ENCODE results near the gene PRSS8.

Gene PRSS8

GRCh38 chr16:31089199-31089598, 46.3 kb downstream of the PRSS8 start:
- ChIA-PET CTCF (interaction anchor here (0.7 kb wide), 1 partner anchor 105 kb away, joined by 3 read pairs; no protein-coding TSS in a partner anchor), POLR2A (interaction anchor here (1.1 to 1.4 kb wide), 2 partner anchors 13 to 15 kb away, joined by 3 read pairs; partner anchors contain the start of genes ZNF646 and ZNF668)
- TF ChIP-seq BHLHE40 (IDR thresholded peaks at IDR 0.05; ENCODE audit: borderline replicate concordance), result no peak
- no peak for TF ChIP-seq TARDBP (IDR thresholded peaks at IDR 0.05)
- TF ChIP-seq CTBP1 (IDR thresholded peaks at IDR 0.05; ENCODE audit: borderline replicate concordance), result no peak
- TF ChIP-seq ZNF384 (IDR thresholded peaks at IDR 0.05), result no peak
- no peak for TF ChIP-seq HDGF (IDR thresholded peaks at IDR 0.05; ENCODE audit: borderline replicate concordance)
- no peak for TF ChIP-seq PKNOX1 (IDR thresholded peaks at IDR 0.05)
- TF ChIP-seq NFRKB (IDR thresholded peaks at IDR 0.05), result no peak
- no peak for TF ChIP-seq ELF4 (IDR thresholded peaks at IDR 0.05)
- no peak for TF ChIP-seq LEF1 (IDR thresholded peaks at IDR 0.05; ENCODE audit: borderline replicate concordance)
- no peak for DNase-seq (ENCODE audit: extremely low spot score)

- ChIA-PET CTCF (no interaction called here), POLR2A (interaction anchor here (1.1 to 1.4 kb wide), 2 partner anchors 13 to 15 kb away, joined by 3 read pairs; partner anchors contain the start of genes ZNF646 and ZNF668)
- DNase-seq (ENCODE audit: extremely low spot score), result no peak
- no peak for TF ChIP-seq BHLHE40 (IDR thresholded peaks at IDR 0.05; ENCODE audit: borderline replicate concordance)
- no peak for TF ChIP-seq SUZ12 (IDR thresholded peaks at IDR 0.05)
- no peak for TF ChIP-seq ARNT (IDR thresholded peaks at IDR 0.05)
- TF ChIP-seq ELF4 (IDR thresholded peaks at IDR 0.05), result no peak
- TF ChIP-seq FOXM1 (IDR thresholded peaks at IDR 0.05; ENCODE audit: borderline replicate concordance), result no peak
- TF ChIP-seq FOXK2 (IDR thresholded peaks at IDR 0.05), result no peak
- TF ChIP-seq ZNF384 (IDR thresholded peaks at IDR 0.05), result no peak
- no peak for TF ChIP-seq HDGF (IDR thresholded peaks at IDR 0.05; ENCODE audit: borderline replicate concordance)
Measured at GRCh38 chr16:31088459-31089183, 46.9 kb downstream of the PRSS8 start, which contains the start of gene PRSS53. Gene PRSS53 (minus strand): TSS chr16:31088943. CDS start chr16:31088809, 134 bp downstream.

DNA sequence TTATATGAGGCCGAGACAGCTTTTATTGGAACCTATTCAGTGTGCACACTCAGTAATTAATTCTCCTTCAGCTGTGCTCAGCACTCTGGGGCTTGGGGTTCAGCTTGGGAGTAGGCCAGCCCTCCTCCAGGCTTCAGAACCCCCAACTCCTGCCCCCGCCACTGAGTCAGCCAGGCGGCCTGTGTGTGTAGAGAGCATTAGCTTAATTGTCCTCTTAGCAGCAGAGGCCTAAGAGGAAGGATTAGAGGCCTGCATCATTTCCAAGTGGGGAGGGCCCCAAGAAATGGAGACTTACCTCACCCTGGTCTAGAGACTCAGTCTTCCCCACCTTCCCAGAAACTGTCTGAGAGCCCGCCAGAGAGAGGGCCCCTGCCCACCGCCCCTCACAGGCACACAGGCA, 47.6 kb downstream of the PRSS8 start:
- CTCF ChIA-PET, result no interaction called here
- DNase-seq (ENCODE audit: extremely low spot score), result no peak
- no peak for TF ChIP-seq HDGF (IDR thresholded peaks at IDR 0.05; ENCODE audit: borderline replicate concordance)
- no peak for TF ChIP-seq PKNOX1 (IDR thresholded peaks at IDR 0.05)
- TF ChIP-seq NFRKB (IDR thresholded peaks at IDR 0.05), result no peak
- TF ChIP-seq SP1 (IDR thresholded peaks at IDR 0.05), result no peak
- no peak for TF ChIP-seq BHLHE40 (IDR thresholded peaks at IDR 0.05; ENCODE audit: borderline replicate concordance)
- no peak for TF ChIP-seq L3MBTL2 (conservative IDR thresholded peaks at IDR 0.05)
- TF ChIP-seq TARDBP (IDR thresholded peaks at IDR 0.05), result no peak
- TF ChIP-seq FOXA1 (IDR thresholded peaks at IDR 0.05), result no peak
- no peak for TF ChIP-seq ARNT (IDR thresholded peaks at IDR 0.05)
- TF ChIP-seq LEF1 (IDR thresholded peaks at IDR 0.05; ENCODE audit: borderline replicate concordance), result no peak
- TF ChIP-seq FOXK2 (IDR thresholded peaks at IDR 0.05), result no peak
- no peak for TF ChIP-seq ELF4 (IDR thresholded peaks at IDR 0.05)
- TF ChIP-seq ZNF384 (IDR thresholded peaks at IDR 0.05), result no peak
- no peak for TF ChIP-seq SUZ12 (IDR thresholded peaks at IDR 0.05)
- no peak for TF ChIP-seq FOXM1 (IDR thresholded peaks at IDR 0.05; ENCODE audit: borderline replicate concordance)
- no peak for TF ChIP-seq CTBP1 (IDR thresholded peaks at IDR 0.05; ENCODE audit: borderline replicate concordance)
- POLR2A ChIA-PET, result no interaction called here

GRCh38 chr16:31087481-31087880, 48.0 kb downstream of the PRSS8 start:
- no peak for DNase-seq (ENCODE audit: extremely low spot score)
- ChIA-PET CTCF (no interaction called here), POLR2A (no interaction called here)
- no peak for TF ChIP-seq CTBP1 (IDR thresholded peaks at IDR 0.05; ENCODE audit: borderline replicate concordance)
- no peak for TF ChIP-seq HDGF (IDR thresholded peaks at IDR 0.05; ENCODE audit: borderline replicate concordance)
- no peak for TF ChIP-seq SP1 (IDR thresholded peaks at IDR 0.05)
- TF ChIP-seq FOXK2 (IDR thresholded peaks at IDR 0.05), result no peak
- TF ChIP-seq TARDBP (IDR thresholded peaks at IDR 0.05), result no peak
- TF ChIP-seq PKNOX1 (IDR thresholded peaks at IDR 0.05), result no peak
- TF ChIP-seq ZNF384 (IDR thresholded peaks at IDR 0.05), result no peak
- TF ChIP-seq BHLHE40 (IDR thresholded peaks at IDR 0.05; ENCODE audit: borderline replicate concordance), result no peak
- TF ChIP-seq NFRKB (IDR thresholded peaks at IDR 0.05), result no peak
- TF ChIP-seq ELF4 (IDR thresholded peaks at IDR 0.05), result no peak
- no peak for TF ChIP-seq ARNT (IDR thresholded peaks at IDR 0.05)
- no peak for TF ChIP-seq L3MBTL2 (conservative IDR thresholded peaks at IDR 0.05)
- no peak for TF ChIP-seq FOXA1 (IDR thresholded peaks at IDR 0.05)
- no peak for TF ChIP-seq LEF1 (IDR thresholded peaks at IDR 0.05; ENCODE audit: borderline replicate concordance)

GRCh38 chr16:31086629-31086906, 49.0 kb downstream of the PRSS8 start:
- POLR2A ChIA-PET, result interaction anchor here (1.1 to 3.2 kb wide), 2 partner anchors 9 to 12 kb away, joined by 4 to 23 read pairs; partner anchors contain the start of genes ZNF646 and ZNF668
- CTCF ChIA-PET, result no interaction called here
- TF ChIP-seq PKNOX1 (IDR thresholded peaks at IDR 0.05) (no peak), FOXM1 (IDR thresholded peaks at IDR 0.05; ENCODE audit: borderline replicate concordance) (no peak), CTBP1 (IDR thresholded peaks at IDR 0.05; ENCODE audit: borderline replicate concordance) (no peak), ELF4 (IDR thresholded peaks at IDR 0.05) (no peak), NFRKB (IDR thresholded peaks at IDR 0.05) (no peak), HDGF (IDR thresholded peaks at IDR 0.05; ENCODE audit: borderline replicate concordance) (no peak), FOXK2 (IDR thresholded peaks at IDR 0.05) (no peak), L3MBTL2 (conservative IDR thresholded peaks at IDR 0.05) (no peak), SP1 (IDR thresholded peaks at IDR 0.05) (no peak), ZNF384 (IDR thresholded peaks at IDR 0.05) (no peak), SUZ12 (IDR thresholded peaks at IDR 0.05) (no peak), ARNT (IDR thresholded peaks at IDR 0.05) (no peak), BHLHE40 (IDR thresholded peaks at IDR 0.05; ENCODE audit: borderline replicate concordance) (no peak), FOXA1 (IDR thresholded peaks at IDR 0.05) (no peak), LEF1 (IDR thresholded peaks at IDR 0.05; ENCODE audit: borderline replicate concordance) (no peak), TARDBP (IDR thresholded peaks at IDR 0.05) (no peak)
- no peak for DNase-seq (ENCODE audit: extremely low spot score)
